Stomach smooth muscle (tissue), 2 donors: ENCODE data around the gene ASMT.
"Not testable (repeated sequence)": the region's sequence is repeated elsewhere in the genome, so short reads cannot be mapped to it uniquely, and the experiment has no call there.

Source experiments
- H3K27ac ChIP-seq: one replicate; pipeline ENCODE4 v1.7.0; 2013; ENCODE audit warnings: mild to moderate bottlenecking, low read length, inconsistent platforms
- H3K27me3 ChIP-seq, 2 donors: one replicate each; pipeline ENCODE4 v1.7.0; 2013; ENCODE audit warnings: low read length in 2 of 2; ENCODE audit not compliant: insufficient read depth in 2 of 2, control insufficient read depth in 1 of 2
- H3K36me3 ChIP-seq, 2 donors: one replicate each; pipeline ENCODE4 v1.7.0; 2013; ENCODE audit warnings: low read length in 2 of 2; ENCODE audit not compliant: control insufficient read depth in 2 of 2, insufficient read depth in 2 of 2
- H3K4me1 ChIP-seq: one replicate; pipeline ENCODE4 v1.7.0; 2013; ENCODE audit warnings: low read length; ENCODE audit not compliant: control insufficient read depth, insufficient read depth
- H3K4me3 ChIP-seq, 2 donors: one replicate each; pipeline ENCODE4 v1.7.0; 2013; ENCODE audit warnings: low read length in 2 of 2
- H3K9ac ChIP-seq, 2 donors: one replicate each; pipeline ENCODE4 v1.7.0; 2013; ENCODE audit warnings: low read length in 2 of 2, mild to moderate bottlenecking in 1 of 2
- H3K9me3 ChIP-seq, 2 donors: one replicate each; pipeline ENCODE4 v1.7.0; 2013; ENCODE audit warnings: low read length in 2 of 2; ENCODE audit not compliant: control insufficient read depth in 2 of 2
- donor health status: healthy.
- donor health status: Pancreatic carcinoma.

The ASMT gene

GRCh38 chrX:1681439-1681838 lies 66.6 kb downstream of the ASMT start:
- Histone ChIP-seq H3K9me3 (no peaks in the 10 kb centered on the region), H3K27ac (no peak overlapping the region), H3K4me1 (no peaks in the 10 kb centered on the region), H3K27me3 (no peaks in the 10 kb centered on the region), H3K9ac (no peak overlapping the region), H3K4me3 (no peak overlapping the region), H3K36me3 (no peaks in the 10 kb centered on the region)

DNA sequence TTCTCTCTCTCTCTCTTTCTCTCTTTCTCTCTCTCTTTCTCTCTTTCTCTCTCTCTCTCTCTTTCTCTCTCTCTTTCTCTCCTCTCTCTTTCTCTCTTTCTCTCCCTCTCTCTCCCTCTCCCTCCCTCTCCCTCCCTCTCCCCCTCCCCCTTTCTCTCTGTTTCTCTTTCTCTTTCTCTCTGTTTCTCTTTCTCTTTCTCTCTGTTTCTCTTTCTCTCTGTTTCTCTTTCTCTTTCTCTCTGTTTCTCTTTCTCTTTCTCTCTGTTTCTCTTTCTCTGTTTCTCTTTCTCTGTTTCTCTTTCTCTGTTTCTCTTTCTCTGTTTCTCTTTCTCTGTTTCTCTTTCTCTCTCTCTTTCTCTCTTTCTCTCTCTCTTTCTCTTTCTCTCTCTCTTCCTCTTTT lies 67.0 kb downstream of the ASMT start:
- H3K4me3 ChIP-seq, H3K4me1 ChIP-seq, H3K9ac ChIP-seq, H3K9me3 ChIP-seq, H3K36me3 ChIP-seq, H3K27me3 ChIP-seq, H3K27ac ChIP-seq: not testable (repeated sequence)

DNA sequence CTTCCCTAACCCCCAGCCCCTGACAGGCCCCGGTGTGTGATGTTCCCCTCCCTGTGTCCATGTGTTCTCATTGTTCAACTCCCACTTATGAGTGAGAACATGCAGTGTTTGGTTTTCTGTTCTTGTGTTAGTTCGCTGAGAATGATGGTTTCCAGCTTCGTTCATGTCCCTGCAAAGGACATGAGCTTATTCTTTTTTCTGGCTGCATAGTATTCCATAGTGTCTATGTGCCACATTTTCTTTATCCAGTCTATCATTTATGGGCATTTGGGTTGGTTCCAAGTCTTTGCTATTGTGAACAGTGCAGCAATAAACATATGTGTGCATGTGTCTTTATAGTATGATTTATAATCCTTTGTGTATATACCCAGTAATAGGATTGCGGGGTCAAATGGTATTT lies 67.6 kb downstream of the ASMT start:
- not testable (repeated sequence) for H3K4me1 ChIP-seq, H3K9ac ChIP-seq, H3K27ac ChIP-seq, H3K36me3 ChIP-seq, H3K4me3 ChIP-seq, H3K27me3 ChIP-seq, H3K9me3 ChIP-seq

GRCh38 chrX:1684883-1685282 lies 70.0 kb downstream of the ASMT start:
- not testable (repeated sequence) for H3K4me1 ChIP-seq, H3K9ac ChIP-seq, H3K4me3 ChIP-seq, H3K36me3 ChIP-seq, H3K9me3 ChIP-seq, H3K27ac ChIP-seq, H3K27me3 ChIP-seq

- H3K4me3 ChIP-seq, H3K9me3 ChIP-seq, H3K9ac ChIP-seq, H3K27ac ChIP-seq, H3K36me3 ChIP-seq, H3K27me3 ChIP-seq, H3K4me1 ChIP-seq: not testable (repeated sequence)
Observed at GRCh38 chrX:1685444-1685880, 70.6 kb downstream of the ASMT start.

DNA sequence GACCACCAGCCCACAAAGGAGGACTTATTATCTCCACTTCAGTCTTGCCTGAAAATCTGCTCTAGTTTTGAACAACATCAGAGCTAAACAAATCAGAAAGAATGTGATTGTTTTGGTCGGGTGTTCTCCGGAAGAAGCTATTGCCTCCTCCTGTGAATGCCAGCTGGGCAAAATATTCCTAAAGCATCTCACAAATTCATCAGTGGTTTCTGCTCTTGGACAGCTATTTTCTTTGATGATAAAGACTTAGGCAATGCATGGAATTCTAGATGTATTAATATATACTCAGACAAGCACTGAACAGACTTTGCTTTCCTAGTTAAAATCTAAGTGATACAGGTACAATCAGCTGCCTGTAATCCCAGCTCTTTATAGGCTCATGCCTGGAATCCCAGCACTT lies 71.8 kb downstream of the ASMT start:
- Histone ChIP-seq H3K4me3 (no peak overlapping the region), H3K9ac (no peak overlapping the region), H3K9me3 (peaks cover 0 to 2% of the 10 kb centered on the region in 2 donors), H3K36me3 (no peaks in the 10 kb centered on the region), H3K27ac (no peak overlapping the region), H3K4me1 (no peaks in the 10 kb centered on the region), H3K27me3 (no peaks in the 10 kb centered on the region)
